ENCODE results near the gene ERBB4. TPM values are rescaled to one million over a fixed set of nuclear protein-coding genes. Genes with fewer than 3 reads are reported as not detected.

The ERBB4 gene
- total RNA-seq, 1 donor from 2014 or later = 2.6 TPM

- no peak for DNase-seq (ENCODE audit: low read depth)
- TF ChIP-seq, protein P1, sequence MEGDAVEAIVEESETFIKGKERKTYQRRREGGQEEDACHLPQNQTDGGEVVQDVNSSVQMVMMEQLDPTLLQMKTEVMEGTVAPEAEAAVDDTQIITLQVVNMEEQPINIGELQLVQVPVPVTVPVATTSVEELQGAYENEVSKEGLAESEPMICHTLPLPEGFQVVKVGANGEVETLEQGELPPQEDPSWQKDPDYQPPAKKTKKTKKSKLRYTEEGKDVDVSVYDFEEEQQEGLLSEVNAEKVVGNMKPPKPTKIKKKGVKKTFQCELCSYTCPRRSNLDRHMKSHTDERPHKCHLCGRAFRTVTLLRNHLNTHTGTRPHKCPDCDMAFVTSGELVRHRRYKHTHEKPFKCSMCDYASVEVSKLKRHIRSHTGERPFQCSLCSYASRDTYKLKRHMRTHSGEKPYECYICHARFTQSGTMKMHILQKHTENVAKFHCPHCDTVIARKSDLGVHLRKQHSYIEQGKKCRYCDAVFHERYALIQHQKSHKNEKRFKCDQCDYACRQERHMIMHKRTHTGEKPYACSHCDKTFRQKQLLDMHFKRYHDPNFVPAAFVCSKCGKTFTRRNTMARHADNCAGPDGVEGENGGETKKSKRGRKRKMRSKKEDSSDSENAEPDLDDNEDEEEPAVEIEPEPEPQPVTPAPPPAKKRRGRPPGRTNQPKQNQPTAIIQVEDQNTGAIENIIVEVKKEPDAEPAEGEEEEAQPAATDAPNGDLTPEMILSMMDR (IDR thresholded peaks at IDR 0.05; ENCODE audit: insufficient read depth, low read length, poor library complexity, severe bottlenecking) = no peak
- no peaks in the 10 kb centered on the region for H3K36me3 ChIP-seq (ENCODE audit: control insufficient read depth, insufficient read depth, low read length)
- H3K27me3 ChIP-seq (ENCODE audit: control insufficient read depth, insufficient read depth, low read length) = no peaks in the 10 kb centered on the region
- no peak overlapping the region for H3K4me3 ChIP-seq (ENCODE audit: low read depth, low read length)
Observed at GRCh38 chr2:211793690-211794089, 744.9 kb downstream of the ERBB4 start.

DNA sequence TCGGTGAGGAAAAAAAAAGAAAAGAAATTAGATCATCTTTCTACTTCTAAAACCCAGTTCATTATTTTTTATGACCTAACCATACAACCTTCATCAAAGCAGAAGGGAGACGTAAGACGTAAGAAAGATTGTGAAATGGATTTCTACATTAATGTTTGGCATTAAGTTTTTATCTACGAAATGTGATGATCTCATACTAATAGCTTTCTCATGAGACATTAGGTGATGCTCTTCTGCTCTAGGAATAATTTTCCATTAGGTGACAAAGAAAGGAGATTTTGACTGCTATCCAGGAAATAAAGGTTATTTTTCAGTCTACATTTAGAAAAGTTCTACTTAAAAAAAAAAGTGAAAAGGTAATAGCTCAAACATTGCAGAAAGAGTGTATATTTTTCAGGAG lies 748.6 kb downstream of the ERBB4 start:
- TF ChIP-seq, protein P1 (IDR thresholded peaks at IDR 0.05; ENCODE audit: insufficient read depth, low read length, poor library complexity, severe bottlenecking) = no peak
- Histone ChIP-seq H3K27me3 (ENCODE audit: control insufficient read depth, insufficient read depth, low read length) (no peaks in the 10 kb centered on the region), H3K4me3 (ENCODE audit: low read depth, low read length) (no peak overlapping the region), H3K36me3 (ENCODE audit: control insufficient read depth, insufficient read depth, low read length) (no peaks in the 10 kb centered on the region)
- DNase-seq (ENCODE audit: low read depth) = no peak

- no peak overlapping the region for H3K4me3 ChIP-seq (ENCODE audit: low read depth, low read length)
- no peak for DNase-seq (ENCODE audit: low read depth)
- H3K36me3 ChIP-seq (ENCODE audit: control insufficient read depth, insufficient read depth, low read length) = no peaks in the 10 kb centered on the region
- no peaks in the 10 kb centered on the region for H3K27me3 ChIP-seq (ENCODE audit: control insufficient read depth, insufficient read depth, low read length)
- TF ChIP-seq, protein P1 (IDR thresholded peaks at IDR 0.05; ENCODE audit: insufficient read depth, low read length, poor library complexity, severe bottlenecking) = no peak
Observed at GRCh38 chr2:211766689-211767088, 771.9 kb downstream of the ERBB4 start.

GRCh38 chr2:211762479-211762878 lies 776.1 kb downstream of the ERBB4 start:
- TF ChIP-seq, protein P1 (IDR thresholded peaks at IDR 0.05; ENCODE audit: insufficient read depth, low read length, poor library complexity, severe bottlenecking) = no peak
- no peak for DNase-seq (ENCODE audit: low read depth)
- H3K27me3 ChIP-seq (ENCODE audit: control insufficient read depth, insufficient read depth, low read length) = no peaks in the 10 kb centered on the region
- H3K36me3 ChIP-seq (ENCODE audit: control insufficient read depth, insufficient read depth, low read length) = no peaks in the 10 kb centered on the region
- H3K4me3 ChIP-seq (ENCODE audit: low read depth, low read length) = no peak overlapping the region

GRCh38 chr2:211760103-211760502 lies 778.5 kb downstream of the ERBB4 start:
- Histone ChIP-seq H3K27me3 (ENCODE audit: control insufficient read depth, insufficient read depth, low read length) (no peaks in the 10 kb centered on the region), H3K4me3 (ENCODE audit: low read depth, low read length) (no peak overlapping the region), H3K36me3 (ENCODE audit: control insufficient read depth, insufficient read depth, low read length) (no peaks in the 10 kb centered on the region)
- no peak for DNase-seq (ENCODE audit: low read depth)
- TF ChIP-seq, protein P1 (IDR thresholded peaks at IDR 0.05; ENCODE audit: insufficient read depth, low read length, poor library complexity, severe bottlenecking) = no peak

GRCh38 chr2:211756266-211756665 lies 782.3 kb downstream of the ERBB4 start:
- Histone ChIP-seq H3K27me3 (ENCODE audit: control insufficient read depth, insufficient read depth, low read length) (no peaks in the 10 kb centered on the region), H3K4me3 (ENCODE audit: low read depth, low read length) (no peak overlapping the region), H3K36me3 (ENCODE audit: control insufficient read depth, insufficient read depth, low read length) (no peaks in the 10 kb centered on the region)
- DNase-seq (ENCODE audit: low read depth) = no peak
- TF ChIP-seq, protein P1 (IDR thresholded peaks at IDR 0.05; ENCODE audit: insufficient read depth, low read length, poor library complexity, severe bottlenecking) = no peak

All from kidney epithelial cell (primary cell).